Neural cell (in vitro differentiated cells): ENCODE results near the gene CLSTN2.

Experiments
- EP300 ChIP-seq: fragments of 450-650 bp; conservative IDR thresholded peaks from 2 replicates; pipeline ENCODE4 v1.6.1; 2014; ENCODE audit warnings: antibody characterized with exemption, mild to moderate bottlenecking, moderate library complexity; ENCODE audit not compliant: poor library complexity, severe bottlenecking
- EZH2 ChIP-seq: fragments of 200-600, 300-800 bp; shearing (Covaris generic), sonication (generic); IDR thresholded peaks from 2 replicates; pipeline ENCODE4 v1.6.1; 2014; ENCODE audit warnings: antibody characterized with exemption, low read length, borderline replicate concordance, mild to moderate bottlenecking; ENCODE audit not compliant: insufficient read depth, poor library complexity, severe bottlenecking
- MXI1 ChIP-seq: fragments of 450-650 bp; conservative IDR thresholded peaks from 2 replicates; pipeline ENCODE4 v1.6.1; 2014; ENCODE audit warnings: antibody characterized with exemption, mild to moderate bottlenecking; ENCODE audit not compliant: poor library complexity, severe bottlenecking
- POLR2AphosphoS5 ChIP-seq: IDR thresholded peaks from 2 replicates; pipeline ENCODE4 v1.6.1; 2012
- RAD21 ChIP-seq: fragments of 450-650 bp; conservative IDR thresholded peaks from 2 replicates; pipeline ENCODE4 v1.6.1; 2014; ENCODE audit warnings: antibody characterized with exemption, mild to moderate bottlenecking, moderate library complexity
- SMC3 ChIP-seq: fragments of 450-650 bp; conservative IDR thresholded peaks from 2 replicates; pipeline ENCODE4 v1.6.1; 2014; ENCODE audit warnings: antibody characterized with exemption, mild to moderate bottlenecking, moderate library complexity; ENCODE audit not compliant: poor library complexity
- TAF1 ChIP-seq: IDR thresholded peaks from 2 replicates; pipeline ENCODE4 v1.6.1; 2012; ENCODE audit warnings: low read depth
- TF ChIP-seq, protein P1 (sequence below): fragments of 450-650 bp; IDR thresholded peaks from 2 replicates; pipeline ENCODE4 v1.5.1; 2014; ENCODE audit warnings: antibody characterized with exemption, mild to moderate bottlenecking, moderate library complexity; ENCODE audit not compliant: poor library complexity, severe bottlenecking
- TF ChIP-seq, protein P2 (sequence below): IDR thresholded peaks from 2 replicates; pipeline ENCODE4 v1.6.1; 2012; ENCODE audit warnings: borderline replicate concordance

DNA sequence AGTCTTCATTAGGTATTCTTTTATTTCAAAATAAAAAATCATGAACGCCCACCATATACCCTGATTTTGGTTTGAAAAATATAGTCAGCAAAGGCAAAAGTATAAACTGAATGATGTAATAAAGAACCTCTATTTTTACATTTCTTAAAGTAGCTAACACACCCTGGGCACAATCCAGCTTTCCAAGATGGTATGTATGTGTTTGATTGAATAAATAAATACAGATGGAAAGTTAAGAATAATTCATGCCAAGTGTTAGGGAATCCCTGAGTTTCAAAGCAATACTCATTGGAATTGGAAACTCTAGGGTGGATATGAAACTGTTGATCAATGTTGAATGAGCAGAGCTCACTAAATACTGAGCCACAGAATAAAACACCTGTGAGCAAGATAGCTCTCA lies 679.0 kb downstream of the CLSTN2 start:
- no peak for TF ChIP-seq POLR2AphosphoS5
- TF ChIP-seq, protein P1, sequence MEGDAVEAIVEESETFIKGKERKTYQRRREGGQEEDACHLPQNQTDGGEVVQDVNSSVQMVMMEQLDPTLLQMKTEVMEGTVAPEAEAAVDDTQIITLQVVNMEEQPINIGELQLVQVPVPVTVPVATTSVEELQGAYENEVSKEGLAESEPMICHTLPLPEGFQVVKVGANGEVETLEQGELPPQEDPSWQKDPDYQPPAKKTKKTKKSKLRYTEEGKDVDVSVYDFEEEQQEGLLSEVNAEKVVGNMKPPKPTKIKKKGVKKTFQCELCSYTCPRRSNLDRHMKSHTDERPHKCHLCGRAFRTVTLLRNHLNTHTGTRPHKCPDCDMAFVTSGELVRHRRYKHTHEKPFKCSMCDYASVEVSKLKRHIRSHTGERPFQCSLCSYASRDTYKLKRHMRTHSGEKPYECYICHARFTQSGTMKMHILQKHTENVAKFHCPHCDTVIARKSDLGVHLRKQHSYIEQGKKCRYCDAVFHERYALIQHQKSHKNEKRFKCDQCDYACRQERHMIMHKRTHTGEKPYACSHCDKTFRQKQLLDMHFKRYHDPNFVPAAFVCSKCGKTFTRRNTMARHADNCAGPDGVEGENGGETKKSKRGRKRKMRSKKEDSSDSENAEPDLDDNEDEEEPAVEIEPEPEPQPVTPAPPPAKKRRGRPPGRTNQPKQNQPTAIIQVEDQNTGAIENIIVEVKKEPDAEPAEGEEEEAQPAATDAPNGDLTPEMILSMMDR = no peak
- no peak for TF ChIP-seq EP300
- TF ChIP-seq MXI1 = no peak
- TF ChIP-seq TAF1 = no peak
- TF ChIP-seq, protein P2, sequence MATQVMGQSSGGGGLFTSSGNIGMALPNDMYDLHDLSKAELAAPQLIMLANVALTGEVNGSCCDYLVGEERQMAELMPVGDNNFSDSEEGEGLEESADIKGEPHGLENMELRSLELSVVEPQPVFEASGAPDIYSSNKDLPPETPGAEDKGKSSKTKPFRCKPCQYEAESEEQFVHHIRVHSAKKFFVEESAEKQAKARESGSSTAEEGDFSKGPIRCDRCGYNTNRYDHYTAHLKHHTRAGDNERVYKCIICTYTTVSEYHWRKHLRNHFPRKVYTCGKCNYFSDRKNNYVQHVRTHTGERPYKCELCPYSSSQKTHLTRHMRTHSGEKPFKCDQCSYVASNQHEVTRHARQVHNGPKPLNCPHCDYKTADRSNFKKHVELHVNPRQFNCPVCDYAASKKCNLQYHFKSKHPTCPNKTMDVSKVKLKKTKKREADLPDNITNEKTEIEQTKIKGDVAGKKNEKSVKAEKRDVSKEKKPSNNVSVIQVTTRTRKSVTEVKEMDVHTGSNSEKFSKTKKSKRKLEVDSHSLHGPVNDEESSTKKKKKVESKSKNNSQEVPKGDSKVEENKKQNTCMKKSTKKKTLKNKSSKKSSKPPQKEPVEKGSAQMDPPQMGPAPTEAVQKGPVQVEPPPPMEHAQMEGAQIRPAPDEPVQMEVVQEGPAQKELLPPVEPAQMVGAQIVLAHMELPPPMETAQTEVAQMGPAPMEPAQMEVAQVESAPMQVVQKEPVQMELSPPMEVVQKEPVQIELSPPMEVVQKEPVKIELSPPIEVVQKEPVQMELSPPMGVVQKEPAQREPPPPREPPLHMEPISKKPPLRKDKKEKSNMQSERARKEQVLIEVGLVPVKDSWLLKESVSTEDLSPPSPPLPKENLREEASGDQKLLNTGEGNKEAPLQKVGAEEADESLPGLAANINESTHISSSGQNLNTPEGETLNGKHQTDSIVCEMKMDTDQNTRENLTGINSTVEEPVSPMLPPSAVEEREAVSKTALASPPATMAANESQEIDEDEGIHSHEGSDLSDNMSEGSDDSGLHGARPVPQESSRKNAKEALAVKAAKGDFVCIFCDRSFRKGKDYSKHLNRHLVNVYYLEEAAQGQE = no peak
- TF ChIP-seq EZH2 = no peak
- TF ChIP-seq RAD21 = no peak
- TF ChIP-seq SMC3 = no peak
